ENCODE results near the gene MLXIP. TPM values are rescaled to one million over a fixed set of nuclear protein-coding genes. Genes with fewer than 3 reads are reported as not detected.

MLXIP gene
- total and polyA plus RNA-seq, 2 of the 8 experiments (the other 6 are each of a cell fraction or from before 2014, with no cell fraction given), result 5.5 to 40.5 TPM

- H3K23ac ChIP-seq (ENCODE audit: insufficient read length), result no peak overlapping the region
- H3K23me2 ChIP-seq (ENCODE audit: low read depth, low read length), result no peaks in the 10 kb centered on the region
- H3K14ac ChIP-seq (ENCODE audit: insufficient read length), result no peak overlapping the region
- H2BK120ac ChIP-seq (replicated peaks; ENCODE audit: low read depth, low read length), result no peak overlapping the region
- WGBS, 2 experiments (ENCODE audit: extremely low coverage in 1 of 2, insufficient coverage in 1 of 2, insufficient read length in 1 of 2, insufficient replicate concordance in 2 of 2, low coverage in 1 of 2, low lambda C conversion rate in 2 of 2, missing lambda C conversion rate in 1 of 2), result 94% methylated on average over 2 of the region's 2 CpGs; no CpG with 5 or more reads in 1 of the 2 experiments
- no peaks in the 10 kb centered on the region for H3K27me3 ChIP-seq (replicated peaks in 1 of 4; ENCODE audit: control insufficient read depth in 3 of 4, extremely low read depth in 1 of 4, insufficient read depth in 3 of 4, low read length in 3 of 4)
- no peak for DNase-seq (ENCODE audit: low read depth in 1 of 2, low spot score in 2 of 2)
- H3K79me1 ChIP-seq (ENCODE audit: low read depth, low read length), result no peaks in the 10 kb centered on the region
- H3K9me3 ChIP-seq (ENCODE audit: insufficient read depth in 2 of 2, low read depth in 1 of 2, low read length in 1 of 2), result no peaks in the 10 kb centered on the region
- no peak overlapping the region for H2BK15ac ChIP-seq (ENCODE audit: low read length)
- no peak overlapping the region for H2AK5ac ChIP-seq (ENCODE audit: low read depth, low read length)
- H2BK12ac ChIP-seq (ENCODE audit: low read depth, low read length), result no peak overlapping the region
- H2AFZ ChIP-seq (ENCODE audit: low read length), result no peak overlapping the region
- H4K91ac ChIP-seq (replicated peaks; ENCODE audit: insufficient read length, low read length), result no peak overlapping the region
- no peak overlapping the region for H4K5ac ChIP-seq (ENCODE audit: insufficient read length, low read depth, low read length)
- no peak overlapping the region for H4K8ac ChIP-seq (ENCODE audit: extremely low read depth, insufficient read depth, low read length)
- no peak overlapping the region for H3K4me3 ChIP-seq (ENCODE audit: extremely low read depth in 1 of 4, insufficient read depth in 2 of 4, low read depth in 3 of 4, low read length in 4 of 4)
- H3K56ac ChIP-seq (replicated peaks; ENCODE audit: insufficient read length, low read depth, low read length), result no peak overlapping the region
- peaks cover 3 to 6% of the 10 kb centered on the region in 2 experiments for H4K20me1 ChIP-seq (replicated peaks in 1 of 2; ENCODE audit: control insufficient read depth in 1 of 2, insufficient read depth in 2 of 2, low read length in 2 of 2)
- no peak overlapping the region for H2BK5ac ChIP-seq (ENCODE audit: low read depth, low read length)
- peaks cover 2 to 10% (median 6%) of the 10 kb centered on the region in 4 experiments; a peak in 7 of 8 replicates for H3K36me3 ChIP-seq (ENCODE audit: control insufficient read depth in 2 of 4, insufficient read depth in 4 of 4, low read length in 3 of 4)
- H3K27ac ChIP-seq (ENCODE audit: low read depth, low read length), result no peak overlapping the region
- H3K4ac ChIP-seq (replicated peaks; ENCODE audit: insufficient read length, low read depth, low read length), result no peak overlapping the region
- H3K4me2 ChIP-seq (ENCODE audit: insufficient read depth in 1 of 2, low read depth in 2 of 2, low read length in 2 of 2), result no peak overlapping the region
- H3K18ac ChIP-seq (ENCODE audit: extremely low read depth, low read length), result no peak overlapping the region
- ChIA-PET POLR2A (ENCODE audit: partially characterized antibody) (interaction anchor here (0.6 to 1.4 kb wide), 2 partner anchors 31 to 173 kb away, joined by 3 to 4 read pairs; partner anchors contain the start of gene BCL7A), CTCF (ENCODE audit: partially characterized antibody) (interaction anchor here (0.9 to 20.6 kb wide), 5 partner anchors 10 to 72 kb away, joined by 3 to 379 read pairs (median 7); no protein-coding TSS in a partner anchor)
- no peak overlapping the region for H2BK20ac ChIP-seq (ENCODE audit: low read length)
- H3K79me2 ChIP-seq (ENCODE audit: control insufficient read depth in 1 of 2, insufficient read depth in 2 of 2, low read length in 2 of 2), result no peaks in the 10 kb centered on the region
- no peak for FAIRE-seq
- H3K9ac ChIP-seq (replicated peaks in 1 of 4; ENCODE audit: extremely low read depth in 1 of 4, low read depth in 3 of 4, low read length in 3 of 4), result no peak overlapping the region
- TF ChIP-seq JUND (IDR thresholded peaks at IDR 0.05; ENCODE audit: low read length), result no peak
- no peak for TF ChIP-seq TAF7 (optimal IDR thresholded peaks at IDR 0.05; ENCODE audit: borderline replicate concordance, low read depth, low read length)
- TF ChIP-seq SUZ12 (IDR thresholded peaks at IDR 0.05; ENCODE audit: low read length), result no peak
- no peak for TF ChIP-seq SIX5 (IDR thresholded peaks at IDR 0.05; ENCODE audit: low read depth, low read length)
- no peak for TF ChIP-seq KDM1A (IDR thresholded peaks at IDR 0.05; ENCODE audit: borderline replicate concordance, low read length)
- no peak for TF ChIP-seq RNF2 (IDR thresholded peaks at IDR 0.05; ENCODE audit: borderline replicate concordance, low read depth, low read length, missing control alignments, poor library complexity, severe bottlenecking)
- no peak for TF ChIP-seq RAD21 (IDR thresholded peaks at IDR 0.05 in 1 of 2, conservative IDR thresholded peaks at IDR 0.05 in 1 of 2; ENCODE audit: low read depth in 2 of 2, low read length in 2 of 2)
- TF ChIP-seq BCL11A (IDR thresholded peaks at IDR 0.05; ENCODE audit: low read depth in 2 of 2, low read length in 2 of 2), result no peak
- TF ChIP-seq ZNF274 (IDR thresholded peaks at IDR 0.05; ENCODE audit: borderline replicate concordance, extremely low read depth, low read length), result no peak
- no peak for TF ChIP-seq BRCA1 (IDR thresholded peaks at IDR 0.05; ENCODE audit: low read depth, low read length)
- no peak for TF ChIP-seq CBX8 (IDR thresholded peaks at IDR 0.05; ENCODE audit: borderline replicate concordance, low read depth, low read length)
- TF ChIP-seq CEBPB (IDR thresholded peaks at IDR 0.05; ENCODE audit: low read depth, low read length), result no peak
- TF ChIP-seq RBBP5 (IDR thresholded peaks at IDR 0.05; ENCODE audit: borderline replicate concordance, low read depth, low read length), result no peak
- TF ChIP-seq EGR1 (IDR thresholded peaks at IDR 0.05; ENCODE audit: borderline replicate concordance, low read depth, low read length), result no peak
- H3K4me1 ChIP-seq (replicated peaks in 1 of 4; ENCODE audit: control insufficient read depth in 3 of 4, insufficient read depth in 4 of 4, low read length in 3 of 4), result 0 out of 7 replicates have a peak, but pooled peaks cover 0 to 2% (median 0%) of the 10 kb centered on the region in 4 experiments
Observed at GRCh38 chr12:122052285-122052684, 26.3 kb upstream of the MLXIP start.
